Measurements from ENCODE around the gene DGKZ.
"Not testable (repeated sequence)": the region's sequence is repeated elsewhere in the genome, so short reads cannot be mapped to it uniquely, and the experiment has no call there.

- TF ChIP-seq POLR2A (IDR thresholded peaks at IDR 0.05; ENCODE audit: low read length); GATA1 (IDR thresholded peaks at IDR 0.05; ENCODE audit: low read depth, low read length): not testable (repeated sequence)
These were observed 24.0 kb downstream of the DGKZ start for GRCh38 chr11:46371262-46371661.
